K562 (cell line): ENCODE results near the gene LRRC37A3. TPM values are rescaled to one million over a fixed set of nuclear protein-coding genes. Genes with fewer than 3 reads are reported as not detected.

Experiments
- BACH1 ChIP-seq: fragments of 200-800 bp; sonication (Bioruptor generic); IDR thresholded peaks from 2 replicates; pipeline ENCODE4 v1.6.1; 2016; ENCODE audit warnings: missing genetic modification characterization, missing compliant biosample characterization
- CTCFL ChIP-seq: IDR thresholded peaks from 2 replicates; pipeline ENCODE4 v1.6.1; 2011; ENCODE audit warnings: borderline replicate concordance, low read depth, mild to moderate bottlenecking, moderate library complexity, low read length; ENCODE audit not compliant: insufficient read depth, poor library complexity, severe bottlenecking
- HBP1 ChIP-seq: fragments of 450-650 bp; formaldehyde crosslinking; IDR thresholded peaks from 2 replicates; pipeline ENCODE4 v1.4.0; 2022; ENCODE audit warnings: missing genetic modification characterization
- HMG20A ChIP-seq: fragments of 450-650 bp; formaldehyde crosslinking; conservative IDR thresholded peaks from 2 replicates; pipeline ENCODE4 v1.4.0; 2020; ENCODE audit warnings: mild to moderate bottlenecking, mixed read lengths
- MTA1 ChIP-seq: fragments of 450-650 bp; IDR thresholded peaks from 2 replicates; pipeline ENCODE4 v1.6.1; 2017; ENCODE audit warnings: borderline replicate concordance
- NFE2 ChIP-seq: IDR thresholded peaks from 2 replicates; pipeline ENCODE4 v1.6.1; 2014; ENCODE audit warnings: antibody characterized with exemption, low read depth
- NFYB ChIP-seq: IDR thresholded peaks from 2 replicates; pipeline ENCODE4 v1.6.1; 2011; ENCODE audit warnings: mild to moderate bottlenecking, moderate library complexity; ENCODE audit not compliant: insufficient read length; ENCODE audit errors: extremely low read depth
- NR3C1 ChIP-seq: sonication (generic); formaldehyde crosslinking; IDR thresholded peaks from 2 replicates; pipeline ENCODE4 v1.8.1; 2022; ENCODE audit warnings: missing genetic modification reagents
- PPARD ChIP-seq: fragments of 250-450 bp; sonication (Bioruptor Pico); IDR thresholded peaks from 2 replicates; pipeline ENCODE4 v1.8.0; 2022; ENCODE audit warnings: inconsistent platforms, mild to moderate bottlenecking, moderate library complexity
- SMAD1 ChIP-seq: fragments of 150-350 bp; IDR thresholded peaks from 2 replicates; pipeline ENCODE4 v1.6.1; 2014; ENCODE audit warnings: low read length, low read depth; ENCODE audit not compliant: partially characterized antibody
- SNAPC5 ChIP-seq: fragments of 250-450 bp; sonication (Bioruptor Pico); IDR thresholded peaks from 2 replicates; pipeline ENCODE4 v1.8.0; 2021; ENCODE audit warnings: moderate library complexity, mild to moderate bottlenecking, inconsistent platforms
- SUPT5H ChIP-seq: fragments of 450-650 bp; IDR thresholded peaks from 2 replicates; pipeline ENCODE4 v1.6.1; 2016
- TCFL5 ChIP-seq: fragments of 250-450 bp; sonication (Bioruptor Pico); conservative IDR thresholded peaks from 2 replicates; pipeline ENCODE4 v1.6.1; 2021; ENCODE audit warnings: mild to moderate bottlenecking, moderate library complexity, matching md5 sums
- TEAD1 ChIP-seq, 2 experiments: fragments of 450-650 bp in 1 of 2; sonication (generic) in 1 of 2; formaldehyde crosslinking; IDR thresholded peaks; 2 replicates each; pipeline versions ENCODE4 v1.4.0 to v1.8.0; 2020 to 2022; ENCODE audit warnings: mild to moderate bottlenecking in 2 of 2, missing genetic modification reagents in 1 of 2
- THRB ChIP-seq: fragments of 450-650 bp; formaldehyde crosslinking; conservative IDR thresholded peaks from 2 replicates; pipeline ENCODE4 v1.4.0; 2022; ENCODE audit warnings: mild to moderate bottlenecking, missing genetic modification characterization
- ZEB2 ChIP-seq: fragments of 450-650 bp; IDR thresholded peaks from 2 replicates; pipeline ENCODE4 v1.6.1; 2016
- ZNF311 ChIP-seq: fragments of 250-450 bp; sonication (Bioruptor Pico); IDR thresholded peaks from 2 replicates; pipeline ENCODE4 v1.4.0; 2020; ENCODE audit warnings: mild to moderate bottlenecking, moderate library complexity
- polyA plus RNA-seq, 8 experiments: library from polyadenylated mRNA; depleted of rRNA in 4 of 8; stranded (reverse) in 5 of 8; unstranded in 3 of 8; fragments of >200 nt; fragmentation: Nextera tagmentation in 2 of 8; fragmentation: Illumina TruSeq in 1 of 8; extraction: Ambion mirVana in 2 of 8; extraction: Trizol in 1 of 8; gene quantifications; 2 replicates each; pipeline versions ENCODE4 v1.2.1 to v1.2.3, GENCODE V29; 2011 to 2014; ENCODE audit warnings: inconsistent platforms in 1 of 8, missing spikeins in 1 of 8
- total RNA-seq, 7 experiments: library from RNA; depleted of rRNA in 6 of 7; stranded (reverse); fragments of >200 nt in 6 of 7; fragmentation: Illumina TruSeq in 2 of 7; extraction: Trizol in 2 of 7; gene quantifications; 2 replicates each; pipeline versions ENCODE4 v1.2.1 to v1.2.3, GENCODE V29; 2011 to 2021; ENCODE audit warnings: low replicate concordance in 1 of 7
- TF ChIP-seq, protein P1 (sequence below): fragments of 450-650 bp; IDR thresholded peaks from 2 replicates; pipeline ENCODE4 v1.6.1; 2017; ENCODE audit warnings: antibody characterized with exemption
- TF ChIP-seq, protein P2 (sequence below): sonication (generic); formaldehyde crosslinking; IDR thresholded peaks from 2 replicates; pipeline ENCODE4 v1.8.0; 2022; ENCODE audit warnings: mild to moderate bottlenecking, low read depth, missing genetic modification reagents

The LRRC37A3 gene
- total and polyA plus RNA-seq, 9 of the 15 experiments (the other 6 are each of a cell fraction or from before 2014, with no cell fraction given) = 0.14 to 5.9 (median 2.2) TPM

- TF ChIP-seq MTA1 (no peak), SMAD1 (no peak), NFYB (no peak), NFE2 (0 out of 2 replicates have a peak, but pooled peaks have one; percentile 35), BACH1 (no peak), HMG20A (CRISPR knock-in tag) (no peak), HBP1 (CRISPR knock-in tag) (no peak), CTCFL (no peak), TEAD1 (CRISPR knock-in tag; IDR thresholded peaks at IDR 0.05) (no peak), TCFL5 (no peak), PPARD (CRISPR knock-in tag) (no peak), ZEB2 (no peak), SUPT5H (no peak), ZNF311 (CRISPR knock-in tag) (no peak), SNAPC5 (CRISPR knock-in tag) (no peak), NR3C1 (no peak), THRB (CRISPR knock-in tag) (no peak)
- TF ChIP-seq, protein P1, sequence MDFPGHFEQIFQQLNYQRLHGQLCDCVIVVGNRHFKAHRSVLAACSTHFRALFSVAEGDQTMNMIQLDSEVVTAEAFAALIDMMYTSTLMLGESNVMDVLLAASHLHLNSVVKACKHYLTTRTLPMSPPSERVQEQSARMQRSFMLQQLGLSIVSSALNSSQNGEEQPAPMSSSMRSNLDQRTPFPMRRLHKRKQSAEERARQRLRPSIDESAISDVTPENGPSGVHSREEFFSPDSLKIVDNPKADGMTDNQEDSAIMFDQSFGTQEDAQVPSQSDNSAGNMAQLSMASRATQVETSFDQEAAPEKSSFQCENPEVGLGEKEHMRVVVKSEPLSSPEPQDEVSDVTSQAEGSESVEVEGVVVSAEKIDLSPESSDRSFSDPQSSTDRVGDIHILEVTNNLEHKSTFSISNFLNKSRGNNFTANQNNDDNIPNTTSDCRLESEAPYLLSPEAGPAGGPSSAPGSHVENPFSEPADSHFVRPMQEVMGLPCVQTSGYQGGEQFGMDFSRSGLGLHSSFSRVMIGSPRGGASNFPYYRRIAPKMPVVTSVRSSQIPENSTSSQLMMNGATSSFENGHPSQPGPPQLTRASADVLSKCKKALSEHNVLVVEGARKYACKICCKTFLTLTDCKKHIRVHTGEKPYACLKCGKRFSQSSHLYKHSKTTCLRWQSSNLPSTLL = no peak
- TF ChIP-seq, protein P2, sequence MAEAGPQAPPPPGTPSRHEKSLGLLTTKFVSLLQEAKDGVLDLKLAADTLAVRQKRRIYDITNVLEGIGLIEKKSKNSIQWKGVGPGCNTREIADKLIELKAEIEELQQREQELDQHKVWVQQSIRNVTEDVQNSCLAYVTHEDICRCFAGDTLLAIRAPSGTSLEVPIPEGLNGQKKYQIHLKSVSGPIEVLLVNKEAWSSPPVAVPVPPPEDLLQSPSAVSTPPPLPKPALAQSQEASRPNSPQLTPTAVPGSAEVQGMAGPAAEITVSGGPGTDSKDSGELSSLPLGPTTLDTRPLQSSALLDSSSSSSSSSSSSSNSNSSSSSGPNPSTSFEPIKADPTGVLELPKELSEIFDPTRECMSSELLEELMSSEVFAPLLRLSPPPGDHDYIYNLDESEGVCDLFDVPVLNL = no peak
These were observed 1.3 kb upstream of the LRRC37A3 start (continued) for GRCh38 chr17:64920419-64921172.
